ENCODE results near the gene PLAAT4. TPM values are rescaled to one million over a fixed set of nuclear protein-coding genes. Genes with fewer than 3 reads are reported as not detected.
"Not testable (repeated sequence)": the region's sequence is repeated elsewhere in the genome, so short reads cannot be mapped to it uniquely, and the experiment has no call there.

PLAAT4 gene
- total RNA-seq, 1 donor from 2014 or later = 150 TPM

DNA sequence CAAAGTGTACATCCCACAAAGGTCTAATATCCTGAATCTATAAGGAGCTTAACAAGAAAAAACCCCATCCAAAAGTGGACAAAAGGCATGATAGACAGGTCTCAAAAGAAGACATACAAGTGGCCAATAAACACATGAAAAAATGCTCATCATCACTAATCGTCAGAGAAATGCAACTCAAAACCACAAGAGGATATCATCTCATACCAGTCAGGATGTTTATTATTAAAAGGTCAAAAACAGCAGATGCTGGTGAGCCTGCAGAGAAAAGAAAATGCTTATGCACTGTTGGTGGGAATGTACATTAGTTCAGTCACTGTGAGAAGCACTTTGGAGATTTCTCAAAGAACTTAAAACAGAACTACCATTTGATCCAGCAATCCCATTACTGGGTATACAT lies 18.1 kb upstream of the PLAAT4 start:
- TF ChIP-seq, protein P1, sequence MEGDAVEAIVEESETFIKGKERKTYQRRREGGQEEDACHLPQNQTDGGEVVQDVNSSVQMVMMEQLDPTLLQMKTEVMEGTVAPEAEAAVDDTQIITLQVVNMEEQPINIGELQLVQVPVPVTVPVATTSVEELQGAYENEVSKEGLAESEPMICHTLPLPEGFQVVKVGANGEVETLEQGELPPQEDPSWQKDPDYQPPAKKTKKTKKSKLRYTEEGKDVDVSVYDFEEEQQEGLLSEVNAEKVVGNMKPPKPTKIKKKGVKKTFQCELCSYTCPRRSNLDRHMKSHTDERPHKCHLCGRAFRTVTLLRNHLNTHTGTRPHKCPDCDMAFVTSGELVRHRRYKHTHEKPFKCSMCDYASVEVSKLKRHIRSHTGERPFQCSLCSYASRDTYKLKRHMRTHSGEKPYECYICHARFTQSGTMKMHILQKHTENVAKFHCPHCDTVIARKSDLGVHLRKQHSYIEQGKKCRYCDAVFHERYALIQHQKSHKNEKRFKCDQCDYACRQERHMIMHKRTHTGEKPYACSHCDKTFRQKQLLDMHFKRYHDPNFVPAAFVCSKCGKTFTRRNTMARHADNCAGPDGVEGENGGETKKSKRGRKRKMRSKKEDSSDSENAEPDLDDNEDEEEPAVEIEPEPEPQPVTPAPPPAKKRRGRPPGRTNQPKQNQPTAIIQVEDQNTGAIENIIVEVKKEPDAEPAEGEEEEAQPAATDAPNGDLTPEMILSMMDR (IDR thresholded peaks at IDR 0.05) = no peak
- ATAC-seq = no peak

GRCh38 chr11:63520606-63521170 lies 15.9 kb upstream of the PLAAT4 start:
- no peaks in the 10 kb centered on the region for H3K4me1 ChIP-seq
- no peaks in the 10 kb centered on the region for H3K27me3 ChIP-seq (ENCODE audit: low read depth)
- ATAC-seq (no peak), DNase-seq (no peak)
- no peak overlapping the region for H3K4me3 ChIP-seq
- no peak overlapping the region for H3K27ac ChIP-seq
- intact Hi-C loops (cut with DNase I) = no loop called here
- TF ChIP-seq, protein P1 (IDR thresholded peaks at IDR 0.05) = no peak
- no peaks in the 10 kb centered on the region for H3K36me3 ChIP-seq
- no peaks in the 10 kb centered on the region for H3K9me3 ChIP-seq

More for the DNA sequence above, 18.1 kb upstream of the PLAAT4 start:
- no peak for DNase-seq
- intact Hi-C loops (cut with DNase I) = no loop called here
- Histone ChIP-seq H3K4me1 (no peaks in the 10 kb centered on the region), H3K4me3 (no peak overlapping the region), H3K36me3 (no peaks in the 10 kb centered on the region), H3K27me3 (ENCODE audit: low read depth) (no peaks in the 10 kb centered on the region), H3K27ac (no peak overlapping the region), H3K9me3 (no peaks in the 10 kb centered on the region)

DNA sequence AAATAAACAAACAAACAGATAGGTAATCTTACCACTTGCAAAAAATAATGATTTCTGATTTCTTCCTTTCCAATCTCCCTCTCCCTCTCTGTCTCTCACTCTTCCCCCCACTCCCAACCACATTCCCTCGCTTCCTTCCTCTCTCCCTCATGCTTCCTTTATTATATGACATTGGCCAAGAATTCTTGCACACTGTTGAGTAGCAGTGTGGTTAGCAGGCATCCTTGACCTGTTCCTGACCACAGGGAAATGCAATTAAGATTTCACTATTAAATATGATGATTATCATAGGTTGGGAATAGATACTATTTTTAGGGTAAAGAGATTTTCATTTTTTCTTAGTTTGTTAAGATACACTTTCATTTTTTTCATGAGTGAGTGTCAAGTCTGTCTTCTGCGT lies 14.7 kb upstream of the PLAAT4 start:
- H3K9me3 ChIP-seq = no peaks in the 10 kb centered on the region
- DNase-seq = no peak
- intact Hi-C loops (cut with DNase I) = no loop called here
- ATAC-seq = no peak
- H3K27ac ChIP-seq = no peak overlapping the region
- no peaks in the 10 kb centered on the region for H3K27me3 ChIP-seq (ENCODE audit: low read depth)
- H3K36me3 ChIP-seq = no peaks in the 10 kb centered on the region
- TF ChIP-seq, protein P1 (IDR thresholded peaks at IDR 0.05) = no peak
- H3K4me1 ChIP-seq = no peaks in the 10 kb centered on the region
- H3K4me3 ChIP-seq = no peak overlapping the region

DNA sequence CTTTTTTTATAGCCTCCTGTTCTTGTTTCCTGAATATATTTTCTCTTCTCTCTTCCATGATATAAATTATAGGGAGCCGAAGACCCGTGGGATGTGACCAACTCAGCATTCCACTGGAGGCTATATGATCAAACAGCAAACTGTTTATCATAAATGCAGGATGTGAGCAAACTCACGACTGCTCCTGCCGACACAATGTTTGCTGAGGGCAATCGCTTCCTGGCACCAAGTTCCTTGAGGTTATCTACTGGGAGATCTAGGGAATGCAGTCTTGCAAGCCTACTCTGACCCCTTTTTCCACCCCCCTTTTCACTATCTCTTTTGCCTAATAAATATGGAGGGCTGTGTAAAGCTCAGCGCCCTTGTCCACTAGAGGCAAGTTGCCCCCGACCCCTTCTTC lies 13.5 kb upstream of the PLAAT4 start:
- intact Hi-C loops (cut with DNase I) = no loop called here
- no peak for ATAC-seq
- no peaks in the 10 kb centered on the region for H3K9me3 ChIP-seq
- no peaks in the 10 kb centered on the region for H3K4me1 ChIP-seq
- DNase-seq = no peak
- no peak overlapping the region for H3K4me3 ChIP-seq
- H3K27me3 ChIP-seq (ENCODE audit: low read depth) = no peaks in the 10 kb centered on the region
- H3K27ac ChIP-seq = no peak overlapping the region
- H3K36me3 ChIP-seq = no peaks in the 10 kb centered on the region
- TF ChIP-seq, protein P1 (IDR thresholded peaks at IDR 0.05) = no peak

GRCh38 chr11:63527667-63528066 lies 8.9 kb upstream of the PLAAT4 start:
- no peaks in the 10 kb centered on the region for H3K27me3 ChIP-seq (ENCODE audit: low read depth)
- intact Hi-C loops (cut with DNase I) = no loop called here
- DNase-seq (no peak), ATAC-seq (peak in 1 of 2 donors; percentile 54)
- no peaks in the 10 kb centered on the region for H3K36me3 ChIP-seq
- peaks cover 22% of the 10 kb centered on the region for H3K4me1 ChIP-seq
- TF ChIP-seq, protein P1 (IDR thresholded peaks at IDR 0.05) = no peak
- no peak overlapping the region for H3K4me3 ChIP-seq
- peak overlapping the region; percentile 49 for H3K27ac ChIP-seq
- H3K9me3 ChIP-seq = no peaks in the 10 kb centered on the region

DNA sequence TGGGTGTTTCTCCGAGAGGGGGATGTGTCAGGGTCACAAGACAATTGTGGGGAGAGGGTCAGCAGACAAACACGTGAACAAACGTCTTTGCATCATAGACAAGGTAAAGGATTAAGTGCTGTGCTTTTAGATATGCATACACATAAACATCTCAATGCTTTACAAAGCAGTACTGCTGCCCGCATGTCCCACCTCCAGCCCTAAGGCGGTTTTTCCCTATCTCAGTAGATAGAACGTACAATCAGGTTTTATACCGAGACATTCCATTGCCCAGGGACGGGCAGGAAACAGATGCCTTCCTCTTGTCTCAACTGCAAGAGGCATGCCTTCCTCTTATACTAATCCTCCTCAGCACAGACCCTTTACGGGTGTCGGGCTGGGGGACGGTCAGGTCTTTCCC lies 8.5 kb upstream of the PLAAT4 start:
- H3K9me3 ChIP-seq; H3K36me3 ChIP-seq; intact Hi-C loops (cut with DNase I); H3K27me3 ChIP-seq (ENCODE audit: low read depth); ATAC-seq; DNase-seq; H3K4me3 ChIP-seq: not testable (repeated sequence)
- Histone ChIP-seq H3K4me1 (peaks cover 25% of the 10 kb centered on the region), H3K27ac (peak overlapping the region; percentile 49)

GRCh38 chr11:63528729-63529278 lies 7.8 kb upstream of the PLAAT4 start:
- ATAC-seq = peak in 1 of 2 donors; percentile 24
- H3K4me3 ChIP-seq; intact Hi-C loops (cut with DNase I); H3K27me3 ChIP-seq (ENCODE audit: low read depth); DNase-seq; H3K9me3 ChIP-seq; H3K36me3 ChIP-seq: not testable (repeated sequence)
- H3K4me1 ChIP-seq = peaks cover 25% of the 10 kb centered on the region
- peak overlapping the region; percentile 76 for H3K27ac ChIP-seq

- peak overlapping the region; percentile 76 for H3K27ac ChIP-seq
- peaks cover 25% of the 10 kb centered on the region for H3K4me1 ChIP-seq
- ATAC-seq; H3K4me3 ChIP-seq; DNase-seq; H3K9me3 ChIP-seq; H3K27me3 ChIP-seq (ENCODE audit: low read depth); H3K36me3 ChIP-seq; intact Hi-C loops (cut with DNase I): not testable (repeated sequence)
These were observed 7.2 kb upstream of the PLAAT4 start for GRCh38 chr11:63529373-63529772.
